H9 (cell line): ENCODE data around the gene CACNG5. TPM values are rescaled to one million over a fixed set of nuclear protein-coding genes. Genes with fewer than 3 reads are reported as not detected.

ENCODE experiments used
- DNase-seq: peaks from one replicate; pipeline ENCODE4 v3.0.0-alpha.2; 2017
- H2AFZ ChIP-seq: one replicate; pipeline ENCODE4 v1.6.1; 2013; ENCODE audit warnings: mild to moderate bottlenecking, low read length, control low read depth, moderate library complexity
- H2AK5ac ChIP-seq: 2 replicates; pipeline ENCODE4 v1.6.1; 2013; ENCODE audit warnings: low read length, control low read depth, mixed read lengths; ENCODE audit not compliant: insufficient read length
- H2BK120ac ChIP-seq: one replicate; pipeline ENCODE4 v1.6.1; 2013; ENCODE audit warnings: low read depth, mild to moderate bottlenecking, low read length, control low read depth, inconsistent platforms; ENCODE audit not compliant: poor library complexity, severe bottlenecking
- H2BK12ac ChIP-seq: 2 replicates; pipeline ENCODE4 v1.6.1; 2013; ENCODE audit warnings: low read length, control low read depth, mixed read lengths, low read depth; ENCODE audit not compliant: insufficient read length
- H2BK15ac ChIP-seq: 2 replicates; pipeline ENCODE4 v1.6.1; 2013; ENCODE audit warnings: low read depth, low read length, control low read depth
- H2BK20ac ChIP-seq: one replicate; pipeline ENCODE4 v1.6.1; 2013; ENCODE audit warnings: low read depth, mild to moderate bottlenecking, low read length, control low read depth, inconsistent platforms; ENCODE audit not compliant: poor library complexity, severe bottlenecking
- H2BK5ac ChIP-seq: 2 replicates; pipeline ENCODE4 v1.6.1; 2013; ENCODE audit warnings: low read length, control low read depth, mixed read lengths; ENCODE audit not compliant: insufficient read length
- H3K14ac ChIP-seq: 2 replicates; pipeline ENCODE4 v1.6.1; 2013; ENCODE audit warnings: low read length, control low read depth; ENCODE audit not compliant: insufficient read depth
- H3K18ac ChIP-seq: 2 replicates; pipeline ENCODE4 v1.6.1; 2013; ENCODE audit warnings: low read depth, mild to moderate bottlenecking, mixed read lengths, low read length, control low read depth; ENCODE audit not compliant: insufficient read length
- H3K23ac ChIP-seq: 2 replicates; pipeline ENCODE4 v1.6.1; 2013; ENCODE audit warnings: low read length, control low read depth, mixed read lengths, low read depth; ENCODE audit not compliant: insufficient read length
- H3K23me2 ChIP-seq: 2 replicates; pipeline ENCODE4 v1.6.1; 2013; ENCODE audit warnings: low read depth, mild to moderate bottlenecking, mixed read lengths, low read length, control low read depth; ENCODE audit not compliant: insufficient read length, poor library complexity, severe bottlenecking
- H3K27ac ChIP-seq: 2 replicates; pipeline ENCODE4 v1.5.1; 2013; ENCODE audit warnings: low read length, control low read depth, mixed read lengths, low read depth; ENCODE audit not compliant: insufficient read length
- H3K27me3 ChIP-seq: 2 replicates; pipeline ENCODE4 v1.6.1; 2013; ENCODE audit warnings: low read length, control low read depth, inconsistent platforms; ENCODE audit not compliant: insufficient read depth
- H3K4ac ChIP-seq: 2 replicates; pipeline ENCODE4 v1.6.1; 2013; ENCODE audit warnings: low read depth, mild to moderate bottlenecking, control low read depth, inconsistent platforms, low read length, moderate library complexity
- H3K4me1 ChIP-seq: 2 replicates; pipeline ENCODE4 v1.6.1; 2013; ENCODE audit warnings: low read length, control low read depth, inconsistent platforms; ENCODE audit not compliant: insufficient read depth
- H3K4me2 ChIP-seq: 2 replicates; pipeline ENCODE4 v1.6.1; 2013; ENCODE audit warnings: low read length, control low read depth, mixed read lengths; ENCODE audit not compliant: insufficient read length, insufficient read depth
- H3K56ac ChIP-seq: 2 replicates; pipeline ENCODE4 v1.6.1; 2013; ENCODE audit warnings: low read depth, mild to moderate bottlenecking, mixed read lengths, low read length, control low read depth; ENCODE audit not compliant: insufficient read length
- H3K79me1 ChIP-seq: 2 replicates; pipeline ENCODE4 v1.6.1; 2013; ENCODE audit warnings: low read depth, mild to moderate bottlenecking, moderate library complexity, low read length, control low read depth, inconsistent platforms; ENCODE audit not compliant: insufficient read depth, poor library complexity, severe bottlenecking
- H3K79me2 ChIP-seq: 2 replicates; pipeline ENCODE4 v1.6.1; 2013; ENCODE audit warnings: low read length, control low read depth, inconsistent platforms; ENCODE audit not compliant: insufficient read depth
- H3K9ac ChIP-seq: 2 replicates; pipeline ENCODE4 v1.6.1; 2013; ENCODE audit warnings: low read length, control low read depth, mixed read lengths; ENCODE audit not compliant: insufficient read length; ENCODE audit errors: extremely low read depth
- H3K9me3 ChIP-seq: one replicate; pipeline ENCODE4 v1.6.1; 2013; ENCODE audit warnings: low read depth, low read length, inconsistent platforms; ENCODE audit not compliant: control insufficient read depth
- H3T11ph ChIP-seq: one replicate; pipeline ENCODE4 v1.6.1; 2013; ENCODE audit warnings: mild to moderate bottlenecking, low read length, control low read depth, inconsistent platforms
- H4K20me1 ChIP-seq: one replicate; pipeline ENCODE4 v1.6.1; 2013; ENCODE audit not compliant: control insufficient read depth, insufficient read length, insufficient read depth
- H4K5ac ChIP-seq: 2 replicates; pipeline ENCODE4 v1.6.1; 2013; ENCODE audit warnings: low read depth, mild to moderate bottlenecking, mixed read lengths, low read length, control low read depth; ENCODE audit not compliant: insufficient read length
- H4K8ac ChIP-seq: replicated peaks from 2 replicates; pipeline ENCODE4 v1.6.1; 2013; ENCODE audit warnings: low read length, control low read depth, mixed read lengths, low read depth; ENCODE audit not compliant: insufficient read length
- H4K91ac ChIP-seq: 2 replicates; pipeline ENCODE4 v1.6.1; 2013; ENCODE audit warnings: low read depth, mild to moderate bottlenecking, moderate library complexity, mixed read lengths, low read length, control low read depth; ENCODE audit not compliant: insufficient read length
- H3K27ac Mint-ChIP-seq, 3 experiments: 2 replicates in 2 of 3; 3 replicates in 1 of 3; pipeline ENCODE4 v1.8.0; 2020 to 2021; ENCODE audit warnings: mixed read lengths in 3 of 3, mild to moderate bottlenecking in 1 of 3, moderate library complexity in 1 of 3
- H3K27me3 Mint-ChIP-seq: 2 replicates; pipeline ENCODE4 v1.8.0; 2021; ENCODE audit warnings: low read depth, mild to moderate bottlenecking, moderate library complexity, mixed read lengths
- H3K36me3 Mint-ChIP-seq, 3 experiments: 2 replicates in 2 of 3; 3 replicates in 1 of 3; pipeline ENCODE4 v1.8.0; 2020 to 2021; ENCODE audit warnings: low read depth in 3 of 3, mixed read lengths in 3 of 3; ENCODE audit not compliant: insufficient read depth in 1 of 3
- H3K4me1 Mint-ChIP-seq, 2 experiments: 2 replicates each; pipeline ENCODE4 v1.8.0; 2020; ENCODE audit warnings: mixed read lengths in 2 of 2
- H3K4me3 Mint-ChIP-seq, 2 experiments: 2 replicates in 1 of 2; 3 replicates in 1 of 2; pipeline ENCODE4 v1.8.0; 2020 to 2021; ENCODE audit warnings: mild to moderate bottlenecking in 2 of 2, mixed read lengths in 2 of 2, moderate library complexity in 1 of 2
- H3K9me3 Mint-ChIP-seq, 2 experiments: 2 replicates in 1 of 2; 3 replicates in 1 of 2; pipeline ENCODE4 v1.8.0; 2020; ENCODE audit warnings: mild to moderate bottlenecking in 2 of 2, mixed read lengths in 2 of 2, moderate library complexity in 1 of 2
- WGBS: extraction: QIAGEN DNeasy Blood & Tissue Kit; methylation state at CpG from one replicate; pipeline ENCODE4 v1.1.7; 2013; ENCODE audit warnings: missing lambda C conversion rate, low lambda C conversion rate, mixed read lengths; ENCODE audit not compliant: insufficient read length; ENCODE audit errors: extremely low coverage; 5-methylcytosine and 5-hydroxymethylcytosine counted together
- total RNA-seq: library from RNA; stranded (reverse); gene quantifications from 2 replicates; pipeline ENCODE4 v1.2.1, GENCODE V29; 2021
- TF ChIP-seq, protein P1 (sequence below): fragments of 200-600 bp; sonication (generic); conservative IDR thresholded peaks from 3 replicates; pipeline ENCODE4 v1.8.0; 2021; ENCODE audit warnings: antibody characterized with exemption, mild to moderate bottlenecking

Gene CACNG5
- total RNA-seq, 1 experiment from 2014 or later: 1.6 TPM

DNA sequence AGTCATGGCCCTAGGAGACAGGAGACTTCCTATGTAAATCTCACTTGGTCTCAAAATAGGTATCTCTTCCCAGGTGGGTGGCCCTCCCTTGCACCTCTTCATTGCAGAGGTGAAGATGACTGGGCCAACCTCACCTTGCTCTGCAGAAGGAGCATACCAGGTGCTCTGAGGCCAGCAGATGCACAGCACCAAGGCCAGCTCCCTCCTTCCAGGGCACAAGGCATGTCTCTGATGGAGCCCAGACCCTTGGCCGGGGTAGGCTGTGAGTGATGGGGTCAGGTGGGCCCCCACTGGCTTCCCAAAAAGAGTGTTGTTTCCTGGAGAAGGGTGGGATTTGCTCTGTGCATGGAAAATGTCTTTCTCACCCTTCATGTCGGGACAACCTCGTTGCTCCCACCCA, 12.8 kb downstream of the CACNG5 start:
- H3T11ph ChIP-seq: no peak overlapping the region
- no peak overlapping the region for H2BK15ac ChIP-seq
- H3K79me2 ChIP-seq: no peaks in the 10 kb centered on the region
- H3K36me3 Mint-ChIP-seq: peaks cover 2 to 9% (median 3%) of the 10 kb centered on the region in 3 experiments; a peak in 6 of 7 replicates
- peaks cover 7% of the 10 kb centered on the region for H3K27me3 Mint-ChIP-seq
- no peak overlapping the region for H3K4me2 ChIP-seq
- H2BK5ac ChIP-seq: no peak overlapping the region
- H3K23ac ChIP-seq: no peak overlapping the region
- no peak overlapping the region for H3K9ac ChIP-seq
- no peak overlapping the region for H2BK120ac ChIP-seq
- no peak overlapping the region for H4K8ac ChIP-seq
- no peak overlapping the region for H3K4ac ChIP-seq
- H3K9me3 ChIP-seq: no peaks in the 10 kb centered on the region
- no peaks in the 10 kb centered on the region for H3K27me3 ChIP-seq
- H3K14ac ChIP-seq: no peak overlapping the region
- DNase-seq: no peak
- H2BK12ac ChIP-seq: no peak overlapping the region
- H3K27ac Mint-ChIP-seq: no peak overlapping the region
- H2AK5ac ChIP-seq: no peak overlapping the region
- H3K56ac ChIP-seq: no peak overlapping the region
- H2AFZ ChIP-seq: no peak overlapping the region
- TF ChIP-seq, protein P1, sequence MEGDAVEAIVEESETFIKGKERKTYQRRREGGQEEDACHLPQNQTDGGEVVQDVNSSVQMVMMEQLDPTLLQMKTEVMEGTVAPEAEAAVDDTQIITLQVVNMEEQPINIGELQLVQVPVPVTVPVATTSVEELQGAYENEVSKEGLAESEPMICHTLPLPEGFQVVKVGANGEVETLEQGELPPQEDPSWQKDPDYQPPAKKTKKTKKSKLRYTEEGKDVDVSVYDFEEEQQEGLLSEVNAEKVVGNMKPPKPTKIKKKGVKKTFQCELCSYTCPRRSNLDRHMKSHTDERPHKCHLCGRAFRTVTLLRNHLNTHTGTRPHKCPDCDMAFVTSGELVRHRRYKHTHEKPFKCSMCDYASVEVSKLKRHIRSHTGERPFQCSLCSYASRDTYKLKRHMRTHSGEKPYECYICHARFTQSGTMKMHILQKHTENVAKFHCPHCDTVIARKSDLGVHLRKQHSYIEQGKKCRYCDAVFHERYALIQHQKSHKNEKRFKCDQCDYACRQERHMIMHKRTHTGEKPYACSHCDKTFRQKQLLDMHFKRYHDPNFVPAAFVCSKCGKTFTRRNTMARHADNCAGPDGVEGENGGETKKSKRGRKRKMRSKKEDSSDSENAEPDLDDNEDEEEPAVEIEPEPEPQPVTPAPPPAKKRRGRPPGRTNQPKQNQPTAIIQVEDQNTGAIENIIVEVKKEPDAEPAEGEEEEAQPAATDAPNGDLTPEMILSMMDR: no peak
- H3K18ac ChIP-seq: no peak overlapping the region
- no peak overlapping the region for H4K5ac ChIP-seq
- H4K91ac ChIP-seq: no peak overlapping the region
- H2BK20ac ChIP-seq: no peak overlapping the region
- H3K4me1 Mint-ChIP-seq: peaks cover 0 to 6% of the 10 kb centered on the region in 2 experiments; a peak in 1 of 4 replicates
- no CpG with 5 or more reads among the region's 3 CpGs for WGBS
- no peak overlapping the region for H3K4me3 Mint-ChIP-seq
- H3K23me2 ChIP-seq: no peaks in the 10 kb centered on the region
- no peaks in the 10 kb centered on the region for H3K4me1 ChIP-seq
- H3K79me1 ChIP-seq: no peaks in the 10 kb centered on the region
- no peaks in the 10 kb centered on the region for H4K20me1 ChIP-seq
- H3K9me3 Mint-ChIP-seq: peaks cover 21 to 26% of the 10 kb centered on the region in 2 experiments
- no peak overlapping the region for H3K27ac ChIP-seq
